Suprapubic skin (tissue), 4 donors: ENCODE data around the gene MYL5.

Experiments
- EP300 ChIP-seq: sonication (generic); formaldehyde crosslinking; IDR thresholded peaks from one replicate; pipeline ENCODE4 v1.6.1; 2017; ENCODE audit warnings: antibody characterized with exemption
- POLR2A ChIP-seq, 2 donors: fragments of 450-650 bp; IDR thresholded peaks; one replicate each; pipeline ENCODE4 v1.6.1; 2017; ENCODE audit warnings: antibody characterized with exemption in 2 of 2, mild to moderate bottlenecking in 2 of 2, moderate library complexity in 2 of 2
- POLR2AphosphoS5 ChIP-seq, 3 donors: sonication (generic); formaldehyde crosslinking; IDR thresholded peaks; one replicate each; pipeline ENCODE4 v1.6.1; 2017; ENCODE audit warnings: antibody characterized with exemption in 3 of 3
- TF ChIP-seq, protein P1 (sequence below), 2 donors: fragments of 200-600 bp in 1 of 2; fragments of 450-650 bp in 1 of 2; sonication (generic) in 1 of 2; IDR thresholded peaks; one replicate each; pipeline ENCODE4 v1.5.1; 2016 to 2019; ENCODE audit warnings: antibody characterized with exemption in 2 of 2, mild to moderate bottlenecking in 1 of 2, moderate library complexity in 1 of 2

DNA sequence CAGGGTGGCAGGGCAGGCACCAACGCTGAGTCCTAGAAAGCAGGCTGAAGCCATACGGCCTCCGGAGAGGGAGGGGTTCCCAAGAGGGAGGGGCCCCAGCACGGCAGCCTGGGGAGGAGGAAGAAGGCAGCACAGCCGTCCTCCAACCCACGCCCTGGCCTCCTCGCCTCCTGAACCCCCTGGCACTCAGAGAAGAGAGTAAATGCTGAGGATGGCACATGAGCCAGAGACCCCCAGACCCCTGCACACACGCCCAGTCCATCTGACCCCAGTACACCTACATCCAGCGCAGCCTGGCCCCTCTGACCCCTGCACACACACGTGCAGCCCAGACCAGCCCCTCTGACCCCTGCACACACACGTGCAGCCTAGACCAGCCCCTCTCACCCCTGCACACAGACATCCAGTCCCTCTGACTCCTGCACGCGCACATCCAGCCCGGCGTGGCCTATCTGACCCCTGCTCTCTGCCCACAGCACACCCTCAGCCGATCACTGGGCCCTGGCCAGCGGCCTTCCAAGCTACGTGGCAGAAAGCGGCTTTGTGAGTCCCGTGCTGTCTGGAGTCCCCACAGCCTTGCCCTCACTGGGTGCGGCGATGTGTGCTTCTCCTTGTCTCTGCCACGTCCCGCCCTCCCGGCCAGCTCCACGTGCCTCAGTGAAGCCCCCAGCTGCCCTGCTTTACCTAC is 18.7 kb upstream of the MYL5 start:
- TF ChIP-seq, protein P1, sequence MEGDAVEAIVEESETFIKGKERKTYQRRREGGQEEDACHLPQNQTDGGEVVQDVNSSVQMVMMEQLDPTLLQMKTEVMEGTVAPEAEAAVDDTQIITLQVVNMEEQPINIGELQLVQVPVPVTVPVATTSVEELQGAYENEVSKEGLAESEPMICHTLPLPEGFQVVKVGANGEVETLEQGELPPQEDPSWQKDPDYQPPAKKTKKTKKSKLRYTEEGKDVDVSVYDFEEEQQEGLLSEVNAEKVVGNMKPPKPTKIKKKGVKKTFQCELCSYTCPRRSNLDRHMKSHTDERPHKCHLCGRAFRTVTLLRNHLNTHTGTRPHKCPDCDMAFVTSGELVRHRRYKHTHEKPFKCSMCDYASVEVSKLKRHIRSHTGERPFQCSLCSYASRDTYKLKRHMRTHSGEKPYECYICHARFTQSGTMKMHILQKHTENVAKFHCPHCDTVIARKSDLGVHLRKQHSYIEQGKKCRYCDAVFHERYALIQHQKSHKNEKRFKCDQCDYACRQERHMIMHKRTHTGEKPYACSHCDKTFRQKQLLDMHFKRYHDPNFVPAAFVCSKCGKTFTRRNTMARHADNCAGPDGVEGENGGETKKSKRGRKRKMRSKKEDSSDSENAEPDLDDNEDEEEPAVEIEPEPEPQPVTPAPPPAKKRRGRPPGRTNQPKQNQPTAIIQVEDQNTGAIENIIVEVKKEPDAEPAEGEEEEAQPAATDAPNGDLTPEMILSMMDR (IDR thresholded peaks at IDR 0.05), result no peak
- no peak for TF ChIP-seq POLR2A (IDR thresholded peaks at IDR 0.05)
- TF ChIP-seq EP300, result no peak
- no peak for TF ChIP-seq POLR2AphosphoS5 (IDR thresholded peaks at IDR 0.05)
